Renal cortical epithelial cell (primary cell): Measurements from ENCODE around the gene P2RY14. TPM values are rescaled to one million over a fixed set of nuclear protein-coding genes. Genes with fewer than 3 reads are reported as not detected.
A peak's percentile ranks its signal among the peaks of the same experiment; 100 is the strongest.

Experiments
- DNase-seq: peaks from one replicate; pipeline ENCODE4 v3.0.0-alpha.2; 2011; ENCODE audit warnings: low read depth
- total RNA-seq: library from RNA; depleted of rRNA; stranded (reverse); fragments of >200 nt; gene quantifications from 2 replicates; pipeline ENCODE4 v1.2.3, GENCODE V29; 2014

The P2RY14 gene
- total RNA-seq, 1 donor from 2014 or later = not detected

DNA sequence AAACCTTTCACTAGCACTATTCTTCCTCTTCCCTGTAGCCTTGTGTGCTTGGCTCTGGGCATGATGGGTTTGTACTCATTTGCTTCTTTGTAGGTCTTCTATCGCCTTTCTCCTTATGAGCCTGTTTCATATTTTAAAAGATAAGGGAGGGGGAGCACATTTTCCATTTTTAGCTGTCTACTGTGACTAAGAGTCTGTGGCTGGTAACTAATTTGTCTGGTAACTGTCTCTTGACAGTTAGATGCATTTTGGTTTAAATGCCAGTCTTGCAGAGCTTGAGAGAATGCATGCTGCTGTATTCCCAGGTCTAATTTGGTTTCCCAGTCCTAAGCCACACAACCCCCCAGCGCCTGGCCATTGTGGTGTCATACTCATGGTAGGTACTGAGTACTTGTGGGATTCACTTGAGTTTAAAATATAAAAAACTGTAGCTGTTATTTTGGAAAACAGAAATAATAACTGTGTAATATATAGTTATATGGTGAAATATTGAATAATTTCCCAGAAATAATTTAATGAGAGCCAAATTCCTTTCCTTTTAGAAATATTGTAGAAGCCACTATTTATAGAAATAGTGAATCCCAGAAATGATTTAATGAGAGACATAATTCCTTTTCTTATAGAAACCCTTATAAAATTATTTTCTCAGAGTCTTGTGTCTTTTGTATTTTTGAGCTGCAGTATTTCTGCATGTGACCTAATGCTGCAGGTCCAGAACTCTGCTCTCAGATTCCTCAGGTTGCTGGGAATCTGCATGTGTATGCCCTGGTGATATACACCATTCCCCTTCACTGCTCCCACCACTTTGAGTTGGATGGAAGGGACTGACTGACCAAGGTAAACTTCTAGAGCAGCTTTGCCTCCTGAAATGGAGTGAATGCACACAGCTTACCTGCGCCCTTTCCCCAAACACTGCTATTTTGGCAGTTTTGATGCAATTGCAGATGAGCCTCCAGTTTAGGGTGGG, 61.4 kb downstream of the P2RY14 start:
- no peak for DNase-seq

DNA sequence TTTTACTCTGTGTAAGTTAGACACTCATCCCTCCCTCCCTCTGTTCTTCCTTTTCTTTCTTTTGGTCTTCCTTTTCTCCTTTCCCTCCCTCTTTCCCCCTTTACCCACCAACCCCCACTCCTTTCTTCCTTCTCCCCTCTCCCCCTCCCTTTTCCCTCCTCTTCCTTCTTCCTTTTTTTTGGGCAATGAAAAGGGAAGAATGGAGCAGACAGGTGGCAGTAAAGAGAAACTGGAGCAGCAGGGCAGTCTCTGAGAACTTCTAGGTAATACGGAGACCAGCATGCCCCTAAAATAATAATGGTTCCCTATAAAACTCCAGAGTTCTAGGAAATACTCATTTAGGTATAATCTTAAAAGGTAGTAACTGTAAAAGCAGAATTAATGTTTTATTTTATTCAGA, 63.9 kb downstream of the P2RY14 start:
- no peak for DNase-seq

DNA sequence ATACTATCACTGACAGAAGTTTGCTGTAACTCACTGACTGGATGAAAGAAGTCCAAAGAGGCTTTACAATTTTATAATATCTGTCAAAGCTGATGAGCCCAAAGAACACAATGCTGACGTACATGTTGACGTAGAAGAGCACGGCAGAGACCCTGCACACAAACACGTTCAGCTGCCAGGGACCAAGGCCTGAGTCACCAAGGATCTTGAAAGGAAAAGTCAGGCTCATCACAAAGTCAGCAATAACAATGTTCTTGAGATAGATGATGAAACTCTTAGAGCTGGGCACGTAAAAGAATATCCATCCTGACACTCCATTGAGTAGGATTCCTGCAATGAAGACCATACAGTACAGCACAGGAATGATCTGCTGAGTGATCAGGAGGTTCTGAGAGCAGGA, 64.5 kb downstream of the P2RY14 start:
- no peak for DNase-seq

DNA sequence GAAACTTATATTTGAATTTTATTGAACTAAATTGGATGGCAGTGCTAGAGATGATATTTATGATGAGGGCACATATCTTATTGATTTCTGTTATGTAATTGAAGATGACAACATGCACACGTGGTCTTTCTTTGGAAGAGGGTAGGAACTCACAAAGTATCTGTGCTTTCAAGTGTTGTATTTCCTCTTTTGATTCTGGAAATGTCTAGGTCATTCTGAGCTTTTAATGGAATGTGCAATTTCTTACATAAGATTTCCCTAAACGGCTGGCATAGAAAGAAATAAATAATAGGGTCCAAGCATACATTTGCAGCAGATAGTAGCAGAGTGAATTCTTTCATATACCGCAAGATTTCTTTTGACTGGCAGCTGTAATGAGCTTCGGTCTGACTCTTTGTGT, 65.2 kb downstream of the P2RY14 start:
- no peak for DNase-seq

DNA sequence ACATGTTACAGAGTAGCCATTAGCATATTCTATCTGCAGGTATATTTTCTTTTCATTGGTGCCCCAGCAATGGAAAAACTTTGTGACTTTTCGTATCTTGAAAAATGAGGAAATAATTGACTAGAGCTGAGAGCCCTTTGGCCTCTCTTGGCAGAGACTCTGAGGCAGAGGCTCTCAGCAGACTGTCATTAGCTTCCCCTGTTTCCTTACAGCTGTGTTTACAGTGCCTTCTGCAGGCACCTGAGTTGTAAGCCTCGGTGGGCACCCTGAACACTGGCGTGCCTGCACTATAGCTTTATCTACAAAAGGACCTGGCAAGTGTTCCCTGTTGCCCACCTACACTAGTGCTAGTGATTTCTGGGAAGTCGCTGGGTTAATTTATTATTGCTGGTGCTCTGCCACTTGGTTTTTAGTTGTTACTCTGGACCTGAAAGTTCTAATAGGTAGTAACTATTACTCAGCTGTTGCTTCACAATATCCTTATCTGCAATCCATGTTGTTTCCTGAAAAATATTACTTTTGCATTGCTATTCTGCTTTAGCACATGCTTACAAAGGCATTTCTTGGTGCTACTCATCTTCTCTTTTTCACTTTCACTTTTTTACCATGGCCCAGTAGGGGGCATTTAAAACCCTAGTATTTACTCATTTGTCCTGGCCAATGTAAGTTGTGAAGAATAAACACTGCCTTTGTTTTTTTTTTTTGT, 67.5 kb downstream of the P2RY14 start:
- DNase-seq = peak; percentile 28

DNA sequence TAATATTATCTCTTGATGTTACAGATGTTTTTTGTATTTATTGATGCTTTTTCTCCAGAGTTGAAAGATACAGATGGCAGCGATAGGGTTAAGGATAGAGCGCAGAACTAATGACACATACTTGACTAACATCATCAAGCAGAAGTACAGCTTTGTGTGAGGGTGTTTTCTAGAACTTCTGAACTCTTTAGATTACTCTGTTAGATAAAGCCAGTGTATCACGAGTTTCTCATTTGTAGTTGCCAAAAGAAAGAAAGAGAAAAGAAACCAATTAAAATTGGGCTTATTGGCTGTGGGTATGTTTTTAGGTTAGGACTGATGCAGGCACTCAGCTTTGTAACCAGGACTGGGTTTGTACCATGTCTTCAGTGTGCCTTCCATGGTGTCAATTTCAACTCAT, 68.7 kb downstream of the P2RY14 start:
- DNase-seq = no peak

DNA sequence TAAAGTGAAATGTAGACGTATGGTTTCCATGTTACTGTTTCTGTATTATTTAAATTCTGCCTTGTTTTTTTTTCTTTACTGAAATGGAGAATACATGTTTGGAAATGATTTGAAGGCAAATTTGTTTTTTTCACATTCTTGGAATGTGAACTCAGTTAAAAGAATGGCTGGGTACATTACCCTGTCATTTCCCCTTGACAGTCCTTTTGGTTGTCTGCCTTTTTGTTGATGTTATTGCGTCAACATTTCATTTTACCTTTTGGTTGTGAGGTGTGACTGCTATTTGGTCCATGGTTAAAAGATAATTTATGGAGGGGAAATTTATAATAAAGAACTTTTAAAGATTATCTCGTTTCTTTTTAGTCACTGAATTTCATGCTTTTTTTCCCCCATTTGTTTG, 72.1 kb downstream of the P2RY14 start:
- no peak for DNase-seq

DNA sequence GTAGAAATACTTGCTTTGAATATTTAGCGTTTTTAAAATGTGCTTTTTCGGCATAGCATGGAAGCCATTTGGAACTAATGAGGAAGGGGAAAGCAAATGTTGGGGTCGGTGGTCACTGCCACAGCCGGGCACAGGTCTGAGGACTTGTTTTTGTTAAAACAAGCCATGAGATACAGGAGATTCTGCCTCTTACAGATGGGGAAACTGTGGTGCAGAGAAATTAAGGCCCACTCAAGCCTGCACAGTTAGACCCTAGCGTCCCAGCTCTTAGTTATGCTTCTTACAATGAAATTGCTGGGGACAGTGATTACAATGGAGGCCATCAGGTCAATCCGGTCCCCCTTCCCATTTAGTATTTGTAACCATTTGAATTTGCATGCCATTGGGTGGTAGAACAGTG, 72.9 kb downstream of the P2RY14 start:
- DNase-seq = no peak

DNA sequence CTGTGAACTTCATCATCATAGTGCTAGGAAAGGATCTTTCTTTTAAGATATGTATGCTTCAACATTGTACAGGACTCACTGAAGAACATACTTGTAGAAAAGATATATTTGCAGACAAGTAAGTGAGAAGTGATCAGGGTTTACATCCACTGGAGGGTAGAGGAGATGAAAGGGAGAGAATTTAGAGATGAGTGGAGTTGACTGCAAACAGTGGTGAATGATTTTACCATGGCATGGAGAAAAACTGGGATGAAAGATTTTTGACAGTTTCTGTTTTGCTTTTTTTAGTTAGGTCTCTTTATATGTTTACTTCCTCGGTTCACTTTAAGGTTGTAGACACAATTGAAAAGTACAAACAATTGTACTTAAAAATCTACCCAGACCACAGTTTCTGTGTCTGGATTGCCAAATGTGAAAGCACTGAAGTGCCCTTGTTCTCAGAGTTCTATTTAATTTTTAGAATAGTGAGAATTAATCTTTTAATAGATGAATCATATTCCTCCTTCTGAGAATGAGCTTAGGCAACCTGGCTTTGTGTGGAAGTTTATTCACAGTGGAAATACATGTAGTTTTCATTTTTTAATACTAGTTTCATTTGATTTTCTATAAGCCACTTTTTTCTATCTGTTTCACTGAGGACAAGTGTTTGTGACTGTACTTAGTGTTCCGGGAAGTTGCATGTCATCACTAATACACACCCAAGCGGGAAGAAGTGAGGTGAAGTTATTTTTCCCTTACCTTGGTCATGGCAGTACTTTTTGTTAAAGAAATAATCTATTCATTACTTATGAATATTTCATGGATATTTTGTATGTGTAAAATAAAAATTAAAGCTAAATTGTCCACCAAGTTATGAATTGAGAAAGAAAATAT, 73.6 kb downstream of the P2RY14 start:
- no peak for DNase-seq

DNA sequence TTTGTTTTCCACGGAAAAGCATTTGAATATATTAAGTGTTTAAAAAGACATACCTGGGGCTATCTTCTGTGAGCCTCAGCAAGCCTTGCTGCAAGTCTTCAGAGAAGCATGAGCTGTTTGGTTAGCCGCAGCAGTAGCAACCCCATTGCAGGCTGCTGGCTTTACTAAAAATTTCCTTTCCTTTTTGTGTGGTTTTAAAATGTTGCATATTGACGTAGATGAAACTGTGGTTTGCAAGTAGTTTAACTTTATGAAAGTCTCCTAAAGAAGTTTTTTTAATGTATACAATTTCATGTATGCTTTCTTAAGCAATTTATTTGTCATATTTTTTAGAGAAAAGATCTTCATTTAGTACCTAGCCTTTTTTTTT, 75.3 kb downstream of the P2RY14 start, which contains the start of gene GPR171:
Gene GPR171, minus strand, starts transcription at position 166 of the 370 bp plus-strand sequence. CDS start 3,830 bp downstream, outside the sequence.
- DNase-seq = no peak

DNA sequence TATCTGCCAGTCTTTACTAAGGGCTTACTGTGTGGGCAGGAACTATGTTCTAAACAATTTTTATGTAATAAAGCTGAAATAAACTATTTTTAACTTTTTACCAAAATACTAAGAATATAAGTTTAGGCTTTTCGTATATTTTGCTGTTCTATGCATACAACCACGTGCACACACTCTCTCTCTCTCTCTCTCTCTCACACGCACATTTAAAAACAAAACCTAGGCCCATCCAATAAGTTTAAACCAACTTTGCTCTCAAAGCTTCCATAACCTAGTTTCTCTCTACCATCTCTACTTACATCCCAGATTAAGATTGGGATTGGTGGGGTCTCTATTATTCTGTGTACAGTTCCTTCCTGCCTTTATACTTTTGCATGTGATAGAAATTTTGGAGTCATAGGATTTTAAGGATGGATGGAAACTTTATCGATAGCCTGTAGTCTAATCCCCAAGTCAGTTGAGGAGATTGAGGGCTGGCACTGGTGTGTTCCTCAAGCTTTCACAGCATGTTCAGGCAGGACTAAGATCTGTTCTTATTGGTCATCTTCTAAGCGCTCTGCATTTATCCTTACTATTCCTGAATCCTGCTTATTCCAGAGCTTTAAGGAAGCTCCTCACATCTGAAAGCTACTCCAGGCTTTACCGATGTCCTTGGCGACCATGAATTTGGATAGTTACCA, 77.2 kb downstream of the P2RY14 start:
- no peak for DNase-seq

DNA sequence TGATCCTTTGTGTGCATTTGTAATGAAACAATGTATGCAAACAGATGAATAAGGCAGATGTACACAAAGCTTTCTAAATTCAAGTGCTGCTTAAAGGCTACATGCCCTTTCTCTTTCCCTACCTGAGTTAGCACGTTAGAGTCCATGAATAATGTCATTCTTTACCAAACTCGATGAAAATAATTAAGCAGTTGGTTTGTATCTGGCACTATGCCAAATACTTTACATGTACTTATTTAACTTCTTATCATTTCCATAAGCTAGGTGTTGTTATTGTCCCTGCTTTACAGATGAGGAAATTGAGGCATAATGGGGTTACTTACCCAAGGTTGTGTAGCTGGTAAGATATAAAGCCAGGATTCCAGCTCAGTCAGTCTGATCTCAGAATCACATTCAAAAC, 77.8 kb downstream of the P2RY14 start:
- DNase-seq = no peak

DNA sequence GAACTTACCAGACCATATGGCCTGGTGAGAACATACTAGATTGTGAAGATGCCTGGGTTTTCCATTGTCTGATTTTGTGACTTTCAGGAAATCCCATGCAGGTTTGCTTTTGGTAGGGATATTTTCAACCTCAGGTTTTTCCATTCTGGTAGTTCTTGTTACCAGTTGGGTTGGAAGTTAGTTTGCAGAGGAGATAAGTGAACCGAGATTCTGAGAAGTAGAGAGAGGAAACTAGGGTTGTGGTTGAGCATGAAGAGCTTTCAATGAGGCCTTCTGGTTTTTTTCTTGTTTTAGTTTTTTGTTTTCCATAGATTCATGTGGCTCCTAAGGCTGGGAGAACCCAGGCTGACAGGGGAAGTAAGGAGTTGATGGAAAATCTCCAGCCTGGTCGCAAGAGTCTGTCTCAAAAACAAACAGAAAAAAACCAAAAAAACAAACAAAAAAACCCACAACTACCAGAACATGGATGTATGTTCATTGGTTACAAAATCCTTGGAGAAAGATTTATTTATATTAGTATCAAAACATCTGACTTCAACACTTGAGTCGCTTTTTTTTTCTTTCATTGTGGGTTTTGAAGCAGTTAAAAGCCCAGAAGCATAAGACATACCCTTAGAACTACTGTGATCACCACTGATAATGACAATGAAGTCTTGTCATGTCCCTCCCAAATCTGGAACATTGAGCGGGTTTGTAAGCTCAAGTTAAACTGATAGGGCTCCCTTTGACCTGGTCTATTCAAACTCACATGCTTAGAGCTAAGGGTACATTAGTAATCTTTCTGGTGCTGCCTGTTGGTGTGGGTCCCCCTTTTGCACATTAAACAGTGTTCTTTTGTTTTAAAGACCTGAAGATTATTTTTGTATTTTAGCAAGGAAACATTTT, 78.5 kb downstream of the P2RY14 start:
- DNase-seq = no peak

DNA sequence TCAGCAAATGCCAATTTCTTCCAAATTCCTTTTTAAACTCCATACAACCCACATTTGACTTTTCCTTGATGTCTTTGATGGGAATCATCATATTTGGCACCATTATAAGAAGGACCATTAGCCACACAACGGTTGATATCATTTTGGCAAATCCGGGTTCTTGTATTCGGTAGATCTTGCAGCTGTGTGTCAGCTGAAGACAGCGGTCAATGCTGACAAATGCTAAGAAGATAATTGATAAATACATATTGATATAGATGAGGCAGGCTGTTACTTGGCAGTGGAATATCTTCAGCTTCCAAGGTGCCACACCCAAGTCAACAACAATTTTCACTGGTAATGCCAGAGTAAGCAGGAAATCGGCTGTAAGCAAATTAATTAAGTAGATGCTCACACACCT, 79.5 kb downstream of the P2RY14 start:
- DNase-seq = no peak

DNA sequence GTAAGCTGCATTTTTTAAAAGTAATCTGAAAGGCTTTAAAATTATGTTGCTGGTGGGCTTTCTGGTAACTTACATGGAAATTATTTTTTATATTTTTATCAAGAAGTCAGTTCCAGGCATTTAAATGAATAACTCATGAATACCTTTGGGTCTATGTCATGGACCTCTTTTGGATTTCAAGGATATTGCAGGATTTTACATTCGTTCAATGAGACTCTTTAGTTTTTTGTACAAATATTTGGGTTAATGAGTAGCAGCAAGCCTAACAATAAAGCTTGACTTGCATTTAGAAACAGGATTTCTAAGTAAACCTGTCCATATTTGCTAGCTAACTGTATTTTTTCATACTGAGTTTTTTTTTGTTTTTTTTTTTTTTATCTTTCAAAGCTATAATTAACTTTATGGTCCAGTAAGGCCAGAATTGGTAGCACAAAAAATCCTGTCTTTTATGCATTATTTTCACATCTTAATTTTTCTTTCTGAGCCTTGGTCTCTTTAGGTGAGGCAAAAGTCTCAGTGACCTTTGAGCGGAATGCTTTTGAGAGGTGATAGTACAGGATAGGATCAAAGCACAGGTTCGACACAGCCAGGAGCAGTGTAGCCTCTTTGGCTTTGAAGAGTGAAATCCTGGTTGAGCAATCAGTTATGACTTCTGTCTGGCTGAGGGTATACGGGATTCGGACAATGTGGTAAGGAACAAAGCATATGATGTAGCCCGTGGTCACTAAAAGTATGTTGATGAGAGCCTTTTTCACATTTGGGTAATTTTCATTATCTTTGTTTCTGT, 80.2 kb downstream of the P2RY14 start:
- DNase-seq = peak; percentile 45

DNA sequence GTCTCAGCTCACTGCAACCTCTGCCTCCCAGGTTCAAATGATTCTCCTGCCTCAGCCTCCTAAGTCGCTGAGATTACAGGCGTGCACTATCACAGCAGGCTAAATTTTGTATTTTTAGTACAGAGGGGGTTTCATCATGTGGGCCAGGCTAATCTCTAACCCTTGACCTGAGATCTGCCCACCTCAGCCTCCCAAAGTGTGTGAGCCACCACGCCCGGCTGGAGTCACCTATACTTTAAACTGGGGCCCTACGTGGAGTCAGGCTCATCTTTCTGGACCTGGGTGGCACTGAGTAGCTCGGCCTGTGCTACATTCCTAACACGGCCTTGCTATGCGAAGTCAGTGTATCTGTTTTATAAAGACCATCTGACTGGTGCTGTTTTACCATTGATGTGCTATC, 81.1 kb downstream of the P2RY14 start:
- no peak for DNase-seq

DNA sequence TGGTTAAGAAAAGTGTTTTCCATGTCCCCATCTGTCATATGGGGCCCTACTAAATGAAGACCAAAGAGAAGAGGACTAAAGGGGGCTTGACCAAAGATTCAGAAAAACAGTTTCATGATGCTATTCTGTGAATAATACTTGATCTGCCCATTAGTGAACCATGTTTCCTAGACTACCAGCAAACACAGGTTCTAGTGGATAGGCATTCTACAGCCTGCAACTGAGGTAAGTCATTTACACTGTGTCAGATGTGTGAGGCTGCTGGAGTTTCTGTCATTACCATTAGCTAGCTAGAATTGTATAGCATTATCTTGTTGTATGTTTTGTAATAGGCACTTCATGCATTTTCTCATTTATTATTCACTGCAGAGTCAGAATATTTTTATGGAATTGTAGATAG, 81.9 kb downstream of the P2RY14 start:
- DNase-seq = peak; percentile 17

DNA sequence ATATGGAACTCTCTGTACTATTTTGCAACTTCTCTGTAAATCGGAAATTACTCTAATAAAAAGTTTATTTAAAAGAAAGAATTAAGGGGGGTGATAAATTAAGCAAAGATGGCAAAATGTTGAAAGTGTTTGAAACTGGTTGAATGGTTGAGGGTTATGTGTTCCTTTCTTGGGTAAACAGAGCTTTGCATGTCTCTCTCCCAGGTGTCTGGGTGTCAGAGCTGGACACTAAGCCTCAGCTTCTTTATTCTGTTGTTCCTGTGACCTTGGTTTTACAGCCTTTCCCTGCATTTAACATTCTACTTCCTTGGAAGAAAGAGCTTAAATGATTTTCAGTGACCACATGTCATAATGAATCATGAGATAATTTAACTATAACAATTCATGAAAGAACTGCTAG, 82.5 kb downstream of the P2RY14 start:
- no peak for DNase-seq

DNA sequence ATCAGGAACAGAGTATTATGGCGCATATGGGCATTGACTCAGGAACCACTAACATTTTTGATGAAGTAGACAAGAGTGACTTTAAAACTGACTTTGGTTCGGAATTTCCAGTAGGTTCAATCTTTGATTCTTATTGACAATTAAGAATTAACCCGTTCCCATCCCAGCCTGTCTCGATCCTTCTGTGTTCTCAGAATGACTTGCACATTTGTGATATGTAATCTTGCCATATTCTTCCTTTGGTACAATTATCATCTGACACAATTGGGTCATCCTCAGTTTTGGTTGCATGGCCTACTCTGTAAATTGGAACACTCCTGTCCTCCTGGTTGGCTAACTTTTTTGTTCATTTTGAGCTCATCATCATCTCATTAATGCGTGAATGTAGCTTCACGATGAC, 85.8 kb downstream of the P2RY14 start:
- DNase-seq = no peak

DNA sequence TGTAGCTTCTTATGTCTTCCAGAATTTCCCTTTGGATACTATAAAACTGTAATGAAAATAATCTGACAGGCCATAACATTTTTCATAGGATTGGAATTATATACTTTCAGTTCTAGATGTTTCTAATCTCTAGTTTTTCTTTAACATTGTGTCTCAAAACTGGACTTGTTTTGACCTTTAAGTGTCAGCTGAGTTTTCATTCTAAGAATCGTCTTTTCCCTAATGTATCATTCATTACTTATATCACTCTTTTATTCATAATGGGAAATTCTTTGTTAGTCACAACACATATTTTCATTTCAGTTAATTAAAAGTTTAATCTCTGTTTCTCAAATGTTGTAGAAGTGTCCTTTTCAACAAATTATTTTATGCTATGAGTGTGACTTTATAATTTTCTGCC, 87.2 kb downstream of the P2RY14 start:
- DNase-seq = no peak
